ENCODE measurements around the gene ARFGAP2. TPM values are rescaled to one million over a fixed set of nuclear protein-coding genes. Genes with fewer than 3 reads are reported as not detected.
A peak's percentile ranks its signal among the peaks of the same experiment; 100 is the strongest.
"Not testable (repeated sequence)": the region's sequence is repeated elsewhere in the genome, so short reads cannot be mapped to it uniquely, and the experiment has no call there.

Gene ARFGAP2
- total RNA-seq, 4 donors from 2014 or later: 178 to 248 (median 201) TPM

GRCh38 chr11:47207459-47207858 lies 30.8 kb upstream of the ARFGAP2 start:
- WGBS: 76% methylated on average over 6 of the region's 6 CpGs
- Histone ChIP-seq H3K27ac (no peak overlapping the region), H3K9me3 (no peaks in the 10 kb centered on the region), H3K27me3 (no peaks in the 10 kb centered on the region), H3K36me3 (no peaks in the 10 kb centered on the region), H3K4me1 (peaks cover 13% of the 10 kb centered on the region), H3K4me3 (no peak overlapping the region)
- TF ChIP-seq EP300 (IDR thresholded peaks at IDR 0.05) (no peak), POLR2A (IDR thresholded peaks at IDR 0.05) (no peak), POLR2AphosphoS5 (IDR thresholded peaks at IDR 0.05) (no peak)
- TF ChIP-seq, protein P1, sequence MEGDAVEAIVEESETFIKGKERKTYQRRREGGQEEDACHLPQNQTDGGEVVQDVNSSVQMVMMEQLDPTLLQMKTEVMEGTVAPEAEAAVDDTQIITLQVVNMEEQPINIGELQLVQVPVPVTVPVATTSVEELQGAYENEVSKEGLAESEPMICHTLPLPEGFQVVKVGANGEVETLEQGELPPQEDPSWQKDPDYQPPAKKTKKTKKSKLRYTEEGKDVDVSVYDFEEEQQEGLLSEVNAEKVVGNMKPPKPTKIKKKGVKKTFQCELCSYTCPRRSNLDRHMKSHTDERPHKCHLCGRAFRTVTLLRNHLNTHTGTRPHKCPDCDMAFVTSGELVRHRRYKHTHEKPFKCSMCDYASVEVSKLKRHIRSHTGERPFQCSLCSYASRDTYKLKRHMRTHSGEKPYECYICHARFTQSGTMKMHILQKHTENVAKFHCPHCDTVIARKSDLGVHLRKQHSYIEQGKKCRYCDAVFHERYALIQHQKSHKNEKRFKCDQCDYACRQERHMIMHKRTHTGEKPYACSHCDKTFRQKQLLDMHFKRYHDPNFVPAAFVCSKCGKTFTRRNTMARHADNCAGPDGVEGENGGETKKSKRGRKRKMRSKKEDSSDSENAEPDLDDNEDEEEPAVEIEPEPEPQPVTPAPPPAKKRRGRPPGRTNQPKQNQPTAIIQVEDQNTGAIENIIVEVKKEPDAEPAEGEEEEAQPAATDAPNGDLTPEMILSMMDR (IDR thresholded peaks at IDR 0.05): no peak
- no peak for DNase-seq (ENCODE audit: low spot score in 2 of 2)

GRCh38 chr11:47206577-47206976 lies 29.9 kb upstream of the ARFGAP2 start:
- not testable (repeated sequence) for H3K27me3 ChIP-seq
- 93% methylated on average over 5 of the region's 5 CpGs for WGBS

DNA sequence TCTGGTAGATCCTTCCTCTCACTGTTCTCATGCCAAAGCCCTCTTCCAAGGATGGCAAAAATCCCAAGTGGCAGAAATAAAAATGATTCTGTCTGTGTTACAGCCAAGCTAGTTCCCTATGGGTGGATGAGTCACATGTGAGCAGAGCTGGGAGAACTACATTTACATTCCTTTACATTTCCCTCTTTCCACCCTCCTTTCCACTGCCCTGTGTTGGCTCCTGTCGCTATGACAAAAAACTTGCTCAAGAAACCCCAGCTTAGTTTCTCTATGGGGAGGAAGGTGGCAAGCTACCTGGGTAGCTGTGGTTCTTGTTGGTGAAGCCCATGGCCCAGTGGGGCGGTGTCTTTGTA lies 27.9 kb upstream of the ARFGAP2 start:
- H3K4me3 ChIP-seq: no peak overlapping the region

More at GRCh38 chr11:47206577-47206976, 29.9 kb upstream of the ARFGAP2 start:
- not testable (repeated sequence) for H3K27ac ChIP-seq; H3K9me3 ChIP-seq; H3K36me3 ChIP-seq; H3K4me3 ChIP-seq; DNase-seq (ENCODE audit: low spot score in 2 of 2)
- H3K4me1 ChIP-seq: peaks cover 13% of the 10 kb centered on the region

GRCh38 chr11:47202576-47202975 lies 25.9 kb upstream of the ARFGAP2 start:
- TF ChIP-seq POLR2AphosphoS5 (IDR thresholded peaks at IDR 0.05) (no peak), EP300 (IDR thresholded peaks at IDR 0.05) (no peak), POLR2A (IDR thresholded peaks at IDR 0.05) (no peak)
- TF ChIP-seq, protein P1 (IDR thresholded peaks at IDR 0.05): no peak
- WGBS: 79% methylated on average over 5 of the region's 5 CpGs
- Histone ChIP-seq H3K36me3 (no peaks in the 10 kb centered on the region), H3K27me3 (no peaks in the 10 kb centered on the region), H3K4me3 (no peak overlapping the region), H3K4me1 (peaks cover 13% of the 10 kb centered on the region), H3K9me3 (no peaks in the 10 kb centered on the region), H3K27ac (no peak overlapping the region)
- DNase-seq (ENCODE audit: low spot score in 2 of 2): no peak

More for the DNA sequence above, 27.9 kb upstream of the ARFGAP2 start:
- H3K9me3 ChIP-seq: no peaks in the 10 kb centered on the region
- peaks cover 13% of the 10 kb centered on the region for H3K4me1 ChIP-seq
- no peaks in the 10 kb centered on the region for H3K36me3 ChIP-seq
- H3K27me3 ChIP-seq: no peaks in the 10 kb centered on the region
- TF ChIP-seq POLR2A (IDR thresholded peaks at IDR 0.05): no peak
- no peak for TF ChIP-seq EP300 (IDR thresholded peaks at IDR 0.05)
- TF ChIP-seq, protein P1 (IDR thresholded peaks at IDR 0.05): no peak
- TF ChIP-seq POLR2AphosphoS5 (IDR thresholded peaks at IDR 0.05): no peak
- peak overlapping the region; percentile 40 for H3K27ac ChIP-seq
- no peak for DNase-seq (ENCODE audit: low spot score in 2 of 2)
- WGBS: 42% methylated on average over 2 of the region's 2 CpGs

DNA sequence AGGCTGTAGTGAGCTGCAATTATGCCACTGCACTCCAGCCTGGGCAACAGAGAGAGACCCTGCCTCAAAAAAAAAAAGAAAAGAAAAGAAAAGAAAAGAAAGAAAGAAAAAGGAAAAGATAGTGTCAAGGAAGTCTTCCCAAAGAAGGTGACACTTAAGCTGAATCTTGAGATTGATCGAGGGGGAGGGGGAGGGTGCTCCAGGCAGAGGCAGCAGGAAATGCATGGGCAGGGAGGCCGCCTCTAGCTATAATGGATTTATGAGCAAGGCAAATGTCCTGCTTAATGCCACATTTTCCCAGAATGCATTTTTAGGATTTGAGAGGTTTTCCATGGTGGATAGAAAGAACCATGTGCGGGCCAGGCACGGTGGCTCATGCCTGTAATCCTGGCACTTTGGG lies 24.3 kb upstream of the ARFGAP2 start:
- Histone ChIP-seq H3K4me1 (peaks cover 13% of the 10 kb centered on the region), H3K27ac (no peak overlapping the region), H3K4me3 (no peak overlapping the region), H3K27me3 (no peaks in the 10 kb centered on the region), H3K9me3 (no peaks in the 10 kb centered on the region), H3K36me3 (no peaks in the 10 kb centered on the region)
- WGBS: 86% methylated on average over 4 of the region's 4 CpGs
- TF ChIP-seq POLR2A (IDR thresholded peaks at IDR 0.05) (no peak), EP300 (IDR thresholded peaks at IDR 0.05) (no peak), POLR2AphosphoS5 (IDR thresholded peaks at IDR 0.05) (no peak)
- TF ChIP-seq, protein P1 (IDR thresholded peaks at IDR 0.05): no peak
- no peak for DNase-seq (ENCODE audit: low spot score in 2 of 2)

- H3K27ac ChIP-seq; H3K9me3 ChIP-seq; H3K27me3 ChIP-seq; DNase-seq (ENCODE audit: low spot score in 2 of 2); H3K4me3 ChIP-seq; H3K36me3 ChIP-seq; H3K4me1 ChIP-seq: not testable (repeated sequence)
- 92% methylated on average over 9 of the region's 9 CpGs for WGBS
Measured at GRCh38 chr11:47198161-47198560, 21.5 kb upstream of the ARFGAP2 start.

Data from suprapubic skin (tissue), 4 donors.